Measurements from ENCODE around the gene KIF5A. TPM values are rescaled to one million over a fixed set of nuclear protein-coding genes. Genes with fewer than 3 reads are reported as not detected.

The KIF5A gene
- polyA plus RNA-seq, 1 of the 3 experiments (the other 2 are of a cell fraction), result 6.2 TPM

DNA sequence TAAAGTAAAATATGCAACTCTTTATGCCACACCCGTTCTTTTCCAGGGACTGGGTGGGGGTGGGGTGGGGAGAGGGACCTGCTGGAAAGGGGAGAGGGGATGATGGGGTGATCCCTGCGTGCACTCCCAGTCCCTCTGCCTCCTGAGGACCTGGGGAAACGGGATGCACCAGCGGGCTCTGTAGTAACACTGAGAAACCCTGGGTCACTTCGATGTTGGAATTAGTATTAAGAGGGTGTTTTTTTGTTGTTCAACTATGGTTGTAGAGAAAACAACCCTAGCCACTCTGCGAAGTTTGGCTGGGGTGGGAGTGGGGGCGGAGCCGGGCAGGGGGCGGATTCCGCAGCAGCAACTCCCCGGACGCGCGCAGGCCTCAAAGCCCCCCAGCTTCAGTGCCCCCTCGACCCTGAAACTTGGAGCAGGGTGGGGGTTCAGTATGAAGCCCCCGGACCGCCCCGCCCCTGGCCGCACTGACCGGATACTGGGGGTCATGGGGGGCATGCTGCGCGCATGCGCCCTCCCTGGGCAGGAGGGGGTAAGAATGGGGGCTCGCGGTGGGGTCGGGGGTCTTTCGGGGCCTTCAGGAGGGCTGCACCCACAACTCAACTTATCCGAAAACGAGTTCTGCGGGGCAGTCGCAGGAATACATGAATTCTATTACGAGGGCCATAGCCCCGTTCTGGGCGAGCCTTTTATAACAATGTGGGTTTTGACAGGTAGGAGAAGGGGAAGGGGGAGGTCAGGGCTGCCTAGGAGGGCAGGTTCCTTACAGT is 60.1 kb downstream of the KIF5A start:
- TF ChIP-seq CHD2 (IDR thresholded peaks at IDR 0.05; ENCODE audit: low read length, partially characterized antibody) (no peak), NFIC (IDR thresholded peaks at IDR 0.05; ENCODE audit: borderline replicate concordance) (no peak), PBX3 (IDR thresholded peaks at IDR 0.05) (no peak), YY1 (IDR thresholded peaks at IDR 0.05; ENCODE audit: low read depth) (no peak), SMC3 (IDR thresholded peaks at IDR 0.05; ENCODE audit: low read depth, low read length) (no peak), MEF2A (IDR thresholded peaks at IDR 0.05; ENCODE audit: borderline replicate concordance, low read depth) (no peak), EP300 (IDR thresholded peaks at IDR 0.05; ENCODE audit: borderline replicate concordance in 1 of 2, low read depth in 1 of 2, low read length in 1 of 2) (no peak), GABPA (IDR thresholded peaks at IDR 0.05; ENCODE audit: low read depth) (no peak), TEAD4 (IDR thresholded peaks at IDR 0.05; ENCODE audit: borderline replicate concordance, insufficient read depth) (no peak), FOXJ3 (CRISPR knock-in tag; IDR thresholded peaks at IDR 0.05) (no peak), TAF1 (IDR thresholded peaks at IDR 0.05; ENCODE audit: borderline replicate concordance, low read depth, low read length) (no peak), POLR2AphosphoS5 (IDR thresholded peaks at IDR 0.05; ENCODE audit: low read depth, low read length) (no peak), JUND (IDR thresholded peaks at IDR 0.05) (no peak), FOXM1 (IDR thresholded peaks at IDR 0.05; ENCODE audit: low read depth) (no peak), SIN3A (IDR thresholded peaks at IDR 0.05; ENCODE audit: borderline replicate concordance, low read depth, low read length) (no peak), IRF3 (IDR thresholded peaks at IDR 0.05; ENCODE audit: low read depth, low read length) (no peak)
- TF ChIP-seq, protein P1, sequence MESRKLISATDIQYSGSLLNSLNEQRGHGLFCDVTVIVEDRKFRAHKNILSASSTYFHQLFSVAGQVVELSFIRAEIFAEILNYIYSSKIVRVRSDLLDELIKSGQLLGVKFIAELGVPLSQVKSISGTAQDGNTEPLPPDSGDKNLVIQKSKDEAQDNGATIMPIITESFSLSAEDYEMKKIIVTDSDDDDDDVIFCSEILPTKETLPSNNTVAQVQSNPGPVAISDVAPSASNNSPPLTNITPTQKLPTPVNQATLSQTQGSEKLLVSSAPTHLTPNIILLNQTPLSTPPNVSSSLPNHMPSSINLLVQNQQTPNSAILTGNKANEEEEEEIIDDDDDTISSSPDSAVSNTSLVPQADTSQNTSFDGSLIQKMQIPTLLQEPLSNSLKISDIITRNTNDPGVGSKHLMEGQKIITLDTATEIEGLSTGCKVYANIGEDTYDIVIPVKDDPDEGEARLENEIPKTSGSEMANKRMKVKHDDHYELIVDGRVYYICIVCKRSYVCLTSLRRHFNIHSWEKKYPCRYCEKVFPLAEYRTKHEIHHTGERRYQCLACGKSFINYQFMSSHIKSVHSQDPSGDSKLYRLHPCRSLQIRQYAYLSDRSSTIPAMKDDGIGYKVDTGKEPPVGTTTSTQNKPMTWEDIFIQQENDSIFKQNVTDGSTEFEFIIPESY (IDR thresholded peaks at IDR 0.05; ENCODE audit: borderline replicate concordance, low read depth), result no peak
- TF ChIP-seq, protein P2, sequence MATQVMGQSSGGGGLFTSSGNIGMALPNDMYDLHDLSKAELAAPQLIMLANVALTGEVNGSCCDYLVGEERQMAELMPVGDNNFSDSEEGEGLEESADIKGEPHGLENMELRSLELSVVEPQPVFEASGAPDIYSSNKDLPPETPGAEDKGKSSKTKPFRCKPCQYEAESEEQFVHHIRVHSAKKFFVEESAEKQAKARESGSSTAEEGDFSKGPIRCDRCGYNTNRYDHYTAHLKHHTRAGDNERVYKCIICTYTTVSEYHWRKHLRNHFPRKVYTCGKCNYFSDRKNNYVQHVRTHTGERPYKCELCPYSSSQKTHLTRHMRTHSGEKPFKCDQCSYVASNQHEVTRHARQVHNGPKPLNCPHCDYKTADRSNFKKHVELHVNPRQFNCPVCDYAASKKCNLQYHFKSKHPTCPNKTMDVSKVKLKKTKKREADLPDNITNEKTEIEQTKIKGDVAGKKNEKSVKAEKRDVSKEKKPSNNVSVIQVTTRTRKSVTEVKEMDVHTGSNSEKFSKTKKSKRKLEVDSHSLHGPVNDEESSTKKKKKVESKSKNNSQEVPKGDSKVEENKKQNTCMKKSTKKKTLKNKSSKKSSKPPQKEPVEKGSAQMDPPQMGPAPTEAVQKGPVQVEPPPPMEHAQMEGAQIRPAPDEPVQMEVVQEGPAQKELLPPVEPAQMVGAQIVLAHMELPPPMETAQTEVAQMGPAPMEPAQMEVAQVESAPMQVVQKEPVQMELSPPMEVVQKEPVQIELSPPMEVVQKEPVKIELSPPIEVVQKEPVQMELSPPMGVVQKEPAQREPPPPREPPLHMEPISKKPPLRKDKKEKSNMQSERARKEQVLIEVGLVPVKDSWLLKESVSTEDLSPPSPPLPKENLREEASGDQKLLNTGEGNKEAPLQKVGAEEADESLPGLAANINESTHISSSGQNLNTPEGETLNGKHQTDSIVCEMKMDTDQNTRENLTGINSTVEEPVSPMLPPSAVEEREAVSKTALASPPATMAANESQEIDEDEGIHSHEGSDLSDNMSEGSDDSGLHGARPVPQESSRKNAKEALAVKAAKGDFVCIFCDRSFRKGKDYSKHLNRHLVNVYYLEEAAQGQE (IDR thresholded peaks at IDR 0.05; ENCODE audit: low read depth, low read length), result no peak
- TF ChIP-seq, protein P3, sequence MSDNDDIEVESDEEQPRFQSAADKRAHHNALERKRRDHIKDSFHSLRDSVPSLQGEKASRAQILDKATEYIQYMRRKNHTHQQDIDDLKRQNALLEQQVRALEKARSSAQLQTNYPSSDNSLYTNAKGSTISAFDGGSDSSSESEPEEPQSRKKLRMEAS (IDR thresholded peaks at IDR 0.05; ENCODE audit: low read depth), result no peak

More for the DNA sequence above, 60.1 kb downstream of the KIF5A start:
- DNase-seq, result peak; percentile 72
- H3K79me2 ChIP-seq (ENCODE audit: insufficient read depth), result peaks cover 5% of the 10 kb centered on the region; the same call in 1 of the 2 replicates
- H3K4me3 ChIP-seq (ENCODE audit: low read depth in 2 of 2, low read length in 1 of 2), result peak overlapping the region in 1 of 2 experiments; percentile 51; a peak in 1 of 4 replicates
- no peaks in the 10 kb centered on the region for H3K27me3 ChIP-seq (ENCODE audit: insufficient read depth)
- H3F3A ChIP-seq (replicated peaks; ENCODE audit: insufficient read depth), result peaks cover 6% of the 10 kb centered on the region
- H3K9me2 ChIP-seq, result no peaks in the 10 kb centered on the region
- peaks cover 5 to 38% of the 10 kb centered on the region in 2 experiments; a peak in 3 of 4 replicates for H3K4me1 ChIP-seq (ENCODE audit: control insufficient read depth in 1 of 2, insufficient read depth in 2 of 2, low read depth in 1 of 2, low read length in 1 of 2)
- no peak overlapping the region for H2AFZ ChIP-seq (ENCODE audit: low read depth)
- no peak overlapping the region for H3K9ac ChIP-seq
- H3K4me2 ChIP-seq, result no peak overlapping the region
- H3K27ac ChIP-seq (ENCODE audit: low read depth in 2 of 2, low read length in 1 of 2), result peak overlapping the region in 1 of 2 experiments; percentile 86; a peak in 1 of 4 replicates
- peaks cover 0 to 42% of the 10 kb centered on the region in 2 experiments for H3K36me3 ChIP-seq (replicated peaks in 1 of 2; ENCODE audit: control insufficient read depth in 1 of 2, insufficient read depth in 2 of 2, low read length in 1 of 2)
- 72% methylated on average over 28 of the region's 34 CpGs for WGBS (ENCODE audit: low lambda C conversion rate)
- CTCF ChIA-PET, result interaction anchor here (0.7 to 7.6 kb wide), 4 partner anchors 10 to 116 kb away, joined by 3 to 90 read pairs (median 38); no protein-coding TSS in a partner anchor
- POLR2A ChIA-PET, result interaction anchor here (2.0 to 2.7 kb wide), 2 partner anchors 19 to 89 kb away, joined by 6 to 21 read pairs; partner anchors contain the start of genes DDIT3 and PIP4K2C
- no peaks in the 10 kb centered on the region for H4K20me1 ChIP-seq (ENCODE audit: insufficient read depth)
- no peaks in the 10 kb centered on the region for H3K9me3 ChIP-seq
